MG63 (cell line): ENCODE measurements around the gene ALG10. TPM values are rescaled to one million over a fixed set of nuclear protein-coding genes. Genes with fewer than 3 reads are reported as not detected.

ENCODE experiments used
- DNase-seq: peaks from one replicate; pipeline ENCODE4 v3.0.0-alpha.2; 2020
- H3K27me3 ChIP-seq: fragments of 250-450 bp; sonication (Bioruptor Pico); 2 replicates; pipeline ENCODE4 v1.5.1; 2020; ENCODE audit warnings: mild to moderate bottlenecking, moderate library complexity
- H3K36me3 ChIP-seq: fragments of 250-450 bp; sonication (Bioruptor Pico); 2 replicates; pipeline ENCODE4 v1.5.1; 2020; ENCODE audit warnings: mild to moderate bottlenecking, moderate library complexity
- H3K4me3 ChIP-seq: fragments of 250-450 bp; sonication (Bioruptor Pico); 2 replicates; pipeline ENCODE4 v1.5.1; 2020; ENCODE audit warnings: mild to moderate bottlenecking, moderate library complexity
- H3K9me3 ChIP-seq: fragments of 250-450 bp; sonication (Bioruptor Pico); 2 replicates; pipeline ENCODE4 v1.5.1; 2020; ENCODE audit warnings: mild to moderate bottlenecking, moderate library complexity
- total RNA-seq: library from RNA; depleted of rRNA; stranded (reverse); fragments of >200 nt; shearing (Covaris generic); gene quantifications from 2 replicates; pipeline ENCODE4 v1.2.3, GENCODE V29; 2014; ENCODE audit warnings: low replicate concordance

ALG10 gene
- total RNA-seq, 1 experiment from 2014 or later: 3.9 TPM

GRCh38 chr12:34054938-34055337, 32.6 kb downstream of the ALG10 start:
- Histone ChIP-seq H3K36me3 (no peaks in the 10 kb centered on the region), H3K27me3 (no peaks in the 10 kb centered on the region), H3K4me3 (no peak overlapping the region), H3K9me3 (no peaks in the 10 kb centered on the region)
- no peak for DNase-seq
